H9 (cell line): ENCODE measurements around the gene PCDHA1. TPM values are rescaled to one million over a fixed set of nuclear protein-coding genes. Genes with fewer than 3 reads are reported as not detected.

Source experiments
- DNase-seq: peaks from one replicate; pipeline ENCODE4 v3.0.0-alpha.2; 2017
- H2AFZ ChIP-seq: one replicate; pipeline ENCODE4 v1.6.1; 2013; ENCODE audit warnings: mild to moderate bottlenecking, low read length, control low read depth, moderate library complexity
- H2AK5ac ChIP-seq: 2 replicates; pipeline ENCODE4 v1.6.1; 2013; ENCODE audit warnings: low read length, control low read depth, mixed read lengths; ENCODE audit not compliant: insufficient read length
- H2BK120ac ChIP-seq: one replicate; pipeline ENCODE4 v1.6.1; 2013; ENCODE audit warnings: low read depth, mild to moderate bottlenecking, low read length, control low read depth, inconsistent platforms; ENCODE audit not compliant: poor library complexity, severe bottlenecking
- H2BK12ac ChIP-seq: 2 replicates; pipeline ENCODE4 v1.6.1; 2013; ENCODE audit warnings: low read length, control low read depth, mixed read lengths, low read depth; ENCODE audit not compliant: insufficient read length
- H2BK15ac ChIP-seq: 2 replicates; pipeline ENCODE4 v1.6.1; 2013; ENCODE audit warnings: low read depth, low read length, control low read depth
- H2BK20ac ChIP-seq: one replicate; pipeline ENCODE4 v1.6.1; 2013; ENCODE audit warnings: low read depth, mild to moderate bottlenecking, low read length, control low read depth, inconsistent platforms; ENCODE audit not compliant: poor library complexity, severe bottlenecking
- H2BK5ac ChIP-seq: 2 replicates; pipeline ENCODE4 v1.6.1; 2013; ENCODE audit warnings: low read length, control low read depth, mixed read lengths; ENCODE audit not compliant: insufficient read length
- H3K14ac ChIP-seq: 2 replicates; pipeline ENCODE4 v1.6.1; 2013; ENCODE audit warnings: low read length, control low read depth; ENCODE audit not compliant: insufficient read depth
- H3K18ac ChIP-seq: 2 replicates; pipeline ENCODE4 v1.6.1; 2013; ENCODE audit warnings: low read depth, mild to moderate bottlenecking, mixed read lengths, low read length, control low read depth; ENCODE audit not compliant: insufficient read length
- H3K23ac ChIP-seq: 2 replicates; pipeline ENCODE4 v1.6.1; 2013; ENCODE audit warnings: low read length, control low read depth, mixed read lengths, low read depth; ENCODE audit not compliant: insufficient read length
- H3K23me2 ChIP-seq: 2 replicates; pipeline ENCODE4 v1.6.1; 2013; ENCODE audit warnings: low read depth, mild to moderate bottlenecking, mixed read lengths, low read length, control low read depth; ENCODE audit not compliant: insufficient read length, poor library complexity, severe bottlenecking
- H3K27ac ChIP-seq: 2 replicates; pipeline ENCODE4 v1.5.1; 2013; ENCODE audit warnings: low read length, control low read depth, mixed read lengths, low read depth; ENCODE audit not compliant: insufficient read length
- H3K27me3 ChIP-seq: 2 replicates; pipeline ENCODE4 v1.6.1; 2013; ENCODE audit warnings: low read length, control low read depth, inconsistent platforms; ENCODE audit not compliant: insufficient read depth
- H3K4ac ChIP-seq: 2 replicates; pipeline ENCODE4 v1.6.1; 2013; ENCODE audit warnings: low read depth, mild to moderate bottlenecking, control low read depth, inconsistent platforms, low read length, moderate library complexity
- H3K4me1 ChIP-seq: 2 replicates; pipeline ENCODE4 v1.6.1; 2013; ENCODE audit warnings: low read length, control low read depth, inconsistent platforms; ENCODE audit not compliant: insufficient read depth
- H3K4me2 ChIP-seq: 2 replicates; pipeline ENCODE4 v1.6.1; 2013; ENCODE audit warnings: low read length, control low read depth, mixed read lengths; ENCODE audit not compliant: insufficient read length, insufficient read depth
- H3K56ac ChIP-seq: 2 replicates; pipeline ENCODE4 v1.6.1; 2013; ENCODE audit warnings: low read depth, mild to moderate bottlenecking, mixed read lengths, low read length, control low read depth; ENCODE audit not compliant: insufficient read length
- H3K79me1 ChIP-seq: 2 replicates; pipeline ENCODE4 v1.6.1; 2013; ENCODE audit warnings: low read depth, mild to moderate bottlenecking, moderate library complexity, low read length, control low read depth, inconsistent platforms; ENCODE audit not compliant: insufficient read depth, poor library complexity, severe bottlenecking
- H3K79me2 ChIP-seq: 2 replicates; pipeline ENCODE4 v1.6.1; 2013; ENCODE audit warnings: low read length, control low read depth, inconsistent platforms; ENCODE audit not compliant: insufficient read depth
- H3K9ac ChIP-seq: 2 replicates; pipeline ENCODE4 v1.6.1; 2013; ENCODE audit warnings: low read length, control low read depth, mixed read lengths; ENCODE audit not compliant: insufficient read length; ENCODE audit errors: extremely low read depth
- H3K9me3 ChIP-seq: one replicate; pipeline ENCODE4 v1.6.1; 2013; ENCODE audit warnings: low read depth, low read length, inconsistent platforms; ENCODE audit not compliant: control insufficient read depth
- H3T11ph ChIP-seq: one replicate; pipeline ENCODE4 v1.6.1; 2013; ENCODE audit warnings: mild to moderate bottlenecking, low read length, control low read depth, inconsistent platforms
- H4K20me1 ChIP-seq: one replicate; pipeline ENCODE4 v1.6.1; 2013; ENCODE audit not compliant: control insufficient read depth, insufficient read length, insufficient read depth
- H4K5ac ChIP-seq: 2 replicates; pipeline ENCODE4 v1.6.1; 2013; ENCODE audit warnings: low read depth, mild to moderate bottlenecking, mixed read lengths, low read length, control low read depth; ENCODE audit not compliant: insufficient read length
- H4K8ac ChIP-seq: replicated peaks from 2 replicates; pipeline ENCODE4 v1.6.1; 2013; ENCODE audit warnings: low read length, control low read depth, mixed read lengths, low read depth; ENCODE audit not compliant: insufficient read length
- H4K91ac ChIP-seq: 2 replicates; pipeline ENCODE4 v1.6.1; 2013; ENCODE audit warnings: low read depth, mild to moderate bottlenecking, moderate library complexity, mixed read lengths, low read length, control low read depth; ENCODE audit not compliant: insufficient read length
- H3K27ac Mint-ChIP-seq, 3 experiments: 2 replicates in 2 of 3; 3 replicates in 1 of 3; pipeline ENCODE4 v1.8.0; 2020 to 2021; ENCODE audit warnings: mixed read lengths in 3 of 3, mild to moderate bottlenecking in 1 of 3, moderate library complexity in 1 of 3
- H3K27me3 Mint-ChIP-seq: 2 replicates; pipeline ENCODE4 v1.8.0; 2021; ENCODE audit warnings: low read depth, mild to moderate bottlenecking, moderate library complexity, mixed read lengths
- H3K36me3 Mint-ChIP-seq, 3 experiments: 2 replicates in 2 of 3; 3 replicates in 1 of 3; pipeline ENCODE4 v1.8.0; 2020 to 2021; ENCODE audit warnings: low read depth in 3 of 3, mixed read lengths in 3 of 3; ENCODE audit not compliant: insufficient read depth in 1 of 3
- H3K4me1 Mint-ChIP-seq, 2 experiments: 2 replicates each; pipeline ENCODE4 v1.8.0; 2020; ENCODE audit warnings: mixed read lengths in 2 of 2
- H3K4me3 Mint-ChIP-seq, 2 experiments: 2 replicates in 1 of 2; 3 replicates in 1 of 2; pipeline ENCODE4 v1.8.0; 2020 to 2021; ENCODE audit warnings: mild to moderate bottlenecking in 2 of 2, mixed read lengths in 2 of 2, moderate library complexity in 1 of 2
- H3K9me3 Mint-ChIP-seq, 2 experiments: 2 replicates in 1 of 2; 3 replicates in 1 of 2; pipeline ENCODE4 v1.8.0; 2020; ENCODE audit warnings: mild to moderate bottlenecking in 2 of 2, mixed read lengths in 2 of 2, moderate library complexity in 1 of 2
- WGBS: extraction: QIAGEN DNeasy Blood & Tissue Kit; methylation state at CpG from one replicate; pipeline ENCODE4 v1.1.7; 2013; ENCODE audit warnings: missing lambda C conversion rate, low lambda C conversion rate, mixed read lengths; ENCODE audit not compliant: insufficient read length; ENCODE audit errors: extremely low coverage; 5-methylcytosine and 5-hydroxymethylcytosine counted together
- total RNA-seq: library from RNA; stranded (reverse); gene quantifications from 2 replicates; pipeline ENCODE4 v1.2.1, GENCODE V29; 2021
- TF ChIP-seq, protein P1 (sequence below): fragments of 200-600 bp; sonication (generic); conservative IDR thresholded peaks from 3 replicates; pipeline ENCODE4 v1.8.0; 2021; ENCODE audit warnings: antibody characterized with exemption, mild to moderate bottlenecking

The PCDHA1 gene
- total RNA-seq, 1 experiment from 2014 or later: 0.61 TPM

DNA sequence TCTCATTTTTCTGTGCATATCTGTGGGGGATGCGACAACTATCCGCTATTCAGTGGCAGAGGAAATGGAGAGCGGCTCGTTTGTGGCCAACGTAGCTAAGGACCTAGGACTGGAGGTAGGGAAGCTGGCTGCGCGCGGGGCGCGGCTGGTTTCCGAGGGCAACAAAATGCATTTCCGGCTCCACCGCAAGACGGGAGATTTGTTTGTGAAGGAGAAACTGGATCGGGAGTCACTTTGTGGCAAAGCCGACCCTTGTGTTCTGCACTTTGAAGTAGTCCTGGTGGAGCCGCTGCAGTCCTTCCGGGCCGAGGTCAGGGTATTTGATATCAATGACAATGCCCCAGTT lies 265.6 kb downstream of the PCDHA1 start:
- H3K4me2 ChIP-seq: peak overlapping the region; percentile 97

More for the DNA sequence above, 265.6 kb downstream of the PCDHA1 start:
- Histone ChIP-seq H3K14ac (no peak overlapping the region), H2AFZ (peak overlapping the region; percentile 98), H2BK120ac (no peak overlapping the region), H4K8ac (no peak overlapping the region), H2BK5ac (no peak overlapping the region), H3K4me1 (peaks cover 3% of the 10 kb centered on the region; the same call in 1 of the 2 replicates), H4K91ac (no peak overlapping the region), H3K27me3 (peaks cover 3% of the 10 kb centered on the region; the same call in 1 of the 2 replicates), H3K27ac (no peak overlapping the region), H2AK5ac (no peak overlapping the region), H3K9ac (peak overlapping the region; percentile 21), H2BK12ac (no peak overlapping the region), H3K23me2 (peaks cover 15% of the 10 kb centered on the region), H2BK20ac (no peak overlapping the region), H3K79me2 (no peaks in the 10 kb centered on the region), H2BK15ac (no peak overlapping the region), H4K5ac (no peak overlapping the region), H3K4ac (no peak overlapping the region), H4K20me1 (no peaks in the 10 kb centered on the region), H3K79me1 (no peaks in the 10 kb centered on the region), H3K56ac (no peak overlapping the region), H3K18ac (peak overlapping the region; percentile 19), H3K23ac (no peak overlapping the region), H3K9me3 (no peaks in the 10 kb centered on the region), H3T11ph (no peak overlapping the region)
- TF ChIP-seq, protein P1, sequence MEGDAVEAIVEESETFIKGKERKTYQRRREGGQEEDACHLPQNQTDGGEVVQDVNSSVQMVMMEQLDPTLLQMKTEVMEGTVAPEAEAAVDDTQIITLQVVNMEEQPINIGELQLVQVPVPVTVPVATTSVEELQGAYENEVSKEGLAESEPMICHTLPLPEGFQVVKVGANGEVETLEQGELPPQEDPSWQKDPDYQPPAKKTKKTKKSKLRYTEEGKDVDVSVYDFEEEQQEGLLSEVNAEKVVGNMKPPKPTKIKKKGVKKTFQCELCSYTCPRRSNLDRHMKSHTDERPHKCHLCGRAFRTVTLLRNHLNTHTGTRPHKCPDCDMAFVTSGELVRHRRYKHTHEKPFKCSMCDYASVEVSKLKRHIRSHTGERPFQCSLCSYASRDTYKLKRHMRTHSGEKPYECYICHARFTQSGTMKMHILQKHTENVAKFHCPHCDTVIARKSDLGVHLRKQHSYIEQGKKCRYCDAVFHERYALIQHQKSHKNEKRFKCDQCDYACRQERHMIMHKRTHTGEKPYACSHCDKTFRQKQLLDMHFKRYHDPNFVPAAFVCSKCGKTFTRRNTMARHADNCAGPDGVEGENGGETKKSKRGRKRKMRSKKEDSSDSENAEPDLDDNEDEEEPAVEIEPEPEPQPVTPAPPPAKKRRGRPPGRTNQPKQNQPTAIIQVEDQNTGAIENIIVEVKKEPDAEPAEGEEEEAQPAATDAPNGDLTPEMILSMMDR: no peak
- peaks cover 60% of the 10 kb centered on the region for H3K27me3 Mint-ChIP-seq
- no peaks in the 10 kb centered on the region for H3K9me3 Mint-ChIP-seq
- H3K4me1 Mint-ChIP-seq: peaks cover 15% of the 10 kb centered on the region in 2 experiments
- H3K4me3 Mint-ChIP-seq: peak overlapping the region; percentile 76 to 83
- no CpG with 5 or more reads among the region's 19 CpGs for WGBS
- DNase-seq: peak; percentile 68
- no peaks in the 10 kb centered on the region for H3K36me3 Mint-ChIP-seq
- peak overlapping the region in 2 of 3 experiments; percentile 24 to 62; a peak in 4 of 7 replicates for H3K27ac Mint-ChIP-seq

Other genes with a start within 250 kb of the PCDHA1 start
- gene EIF4EBP3, start 238.5 kb upstream of the PCDHA1 start, total RNA-seq: 7.7 and 10.1 TPM in 2 replicates
- gene SRA1, start 228.7 kb upstream of the PCDHA1 start, total RNA-seq: 49.3 and 54.0 TPM in 2 replicates
- 23.8 and 23.9 TPM in 2 replicates for gene APBB3, start 221.5 kb upstream of the PCDHA1 start, total RNA-seq
- 92.0 and 92.3 TPM in 2 replicates for gene SLC35A4, start 221.3 kb upstream of the PCDHA1 start, total RNA-seq
- 0.13 TPM in 1 of 2 replicates, not detected in the other for gene CD14, start 153.0 kb upstream of the PCDHA1 start, total RNA-seq
- gene TMCO6, start 146.7 kb upstream of the PCDHA1 start, total RNA-seq: 37.3 and 39.3 TPM in 2 replicates
- gene NDUFA2, start 138.5 kb upstream of the PCDHA1 start, total RNA-seq: 84.9 and 86.6 TPM in 2 replicates
- gene IK, start 138.3 kb upstream of the PCDHA1 start, total RNA-seq: 75.2 and 79.3 TPM in 2 replicates
- 24.7 and 26.6 TPM in 2 replicates for gene WDR55, start 121.2 kb upstream of the PCDHA1 start, total RNA-seq
- gene DND1, start 112.6 kb upstream of the PCDHA1 start, total RNA-seq: 2.3 and 2.4 TPM in 2 replicates
- gene HARS1, start 94.8 kb upstream of the PCDHA1 start, total RNA-seq: 70.2 and 76.3 TPM in 2 replicates
- gene HARS2, start 94.7 kb upstream of the PCDHA1 start, total RNA-seq: 20.2 and 20.5 TPM in 2 replicates
- gene ZMAT2, start 85.7 kb upstream of the PCDHA1 start, total RNA-seq: 61.0 and 61.8 TPM in 2 replicates
- gene PCDHA2, start 8.7 kb downstream of the PCDHA1 start, total RNA-seq: 0.18 and 0.20 TPM in 2 replicates
- gene PCDHA3, start 14.9 kb downstream of the PCDHA1 start, total RNA-seq: 0.20 TPM in 1 of 2 replicates, not detected in the other
- gene PCDHA4, start 20.9 kb downstream of the PCDHA1 start, total RNA-seq: 3.5 and 3.9 TPM in 2 replicates
- 0.33 and 0.39 TPM in 2 replicates for gene PCDHA5, start 35.5 kb downstream of the PCDHA1 start, total RNA-seq
- gene PCDHA6, start 41.8 kb downstream of the PCDHA1 start, total RNA-seq: 4.5 and 4.9 TPM in 2 replicates
- 0.48 and 0.86 TPM in 2 replicates for gene PCDHA7, start 48.1 kb downstream of the PCDHA1 start, total RNA-seq
- gene PCDHA8, start 55.0 kb downstream of the PCDHA1 start, total RNA-seq: 0.57 and 0.79 TPM in 2 replicates
- 0.46 and 0.55 TPM in 2 replicates for gene PCDHA9, start 62.2 kb downstream of the PCDHA1 start, total RNA-seq
- gene PCDHA10, start 69.8 kb downstream of the PCDHA1 start, total RNA-seq: 10.4 and 10.7 TPM in 2 replicates
- gene PCDHA11, start 82.8 kb downstream of the PCDHA1 start, total RNA-seq: 6.3 and 6.6 TPM in 2 replicates
- 7.1 and 7.2 TPM in 2 replicates for gene PCDHA12, start 89.2 kb downstream of the PCDHA1 start, total RNA-seq
- 1.0 and 1.1 TPM in 2 replicates for gene PCDHA13, start 96.0 kb downstream of the PCDHA1 start, total RNA-seq
- 8.0 and 8.7 TPM in 2 replicates for gene PCDHAC1, start 140.2 kb downstream of the PCDHA1 start, total RNA-seq
- 4.8 and 5.4 TPM in 2 replicates for gene PCDHAC2, start 180.3 kb downstream of the PCDHA1 start, total RNA-seq